MG63 (cell line): ENCODE data around the gene CCL15. TPM values are rescaled to one million over a fixed set of nuclear protein-coding genes. Genes with fewer than 3 reads are reported as not detected.
"Not testable (repeated sequence)": the region's sequence is repeated elsewhere in the genome, so short reads cannot be mapped to it uniquely, and the experiment has no call there.

Experiments
- DNase-seq: peaks from one replicate; pipeline ENCODE4 v3.0.0-alpha.2; 2020
- H3K27me3 ChIP-seq: fragments of 250-450 bp; sonication (Bioruptor Pico); 2 replicates; pipeline ENCODE4 v1.5.1; 2020; ENCODE audit warnings: mild to moderate bottlenecking, moderate library complexity
- H3K36me3 ChIP-seq: fragments of 250-450 bp; sonication (Bioruptor Pico); 2 replicates; pipeline ENCODE4 v1.5.1; 2020; ENCODE audit warnings: mild to moderate bottlenecking, moderate library complexity
- H3K4me3 ChIP-seq: fragments of 250-450 bp; sonication (Bioruptor Pico); 2 replicates; pipeline ENCODE4 v1.5.1; 2020; ENCODE audit warnings: mild to moderate bottlenecking, moderate library complexity
- H3K9me3 ChIP-seq: fragments of 250-450 bp; sonication (Bioruptor Pico); 2 replicates; pipeline ENCODE4 v1.5.1; 2020; ENCODE audit warnings: mild to moderate bottlenecking, moderate library complexity
- total RNA-seq: library from RNA; depleted of rRNA; stranded (reverse); fragments of >200 nt; shearing (Covaris generic); gene quantifications from 2 replicates; pipeline ENCODE4 v1.2.3, GENCODE V29; 2014; ENCODE audit warnings: low replicate concordance; rRNA removed

CCL15 gene, protein sequence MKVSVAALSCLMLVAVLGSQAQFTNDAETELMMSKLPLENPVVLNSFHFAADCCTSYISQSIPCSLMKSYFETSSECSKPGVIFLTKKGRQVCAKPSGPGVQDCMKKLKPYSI
- not detected in 2 replicates for total RNA-seq

- Histone ChIP-seq H3K9me3 (no peaks in the 10 kb centered on the region), H3K27me3 (peaks cover 6% of the 10 kb centered on the region), H3K4me3 (no peak within 1 kb of the TSS), H3K36me3 (no peaks in the 10 kb centered on the region)
- no peak for DNase-seq
These were observed at the start of gene CCL15 for GRCh38 chr17:36001110-36001771. TSS of gene CCL15 (minus strand) at chr17:36001553. CDS start at chr17:36001492, 61 bp downstream.

GRCh38 chr17:36049643-36050042 lies 48.3 kb upstream of the CCL15 start:
- peaks cover 7% of the 10 kb centered on the region for H3K27me3 ChIP-seq
- H3K4me3 ChIP-seq = no peak overlapping the region
- no peak for DNase-seq

DNA sequence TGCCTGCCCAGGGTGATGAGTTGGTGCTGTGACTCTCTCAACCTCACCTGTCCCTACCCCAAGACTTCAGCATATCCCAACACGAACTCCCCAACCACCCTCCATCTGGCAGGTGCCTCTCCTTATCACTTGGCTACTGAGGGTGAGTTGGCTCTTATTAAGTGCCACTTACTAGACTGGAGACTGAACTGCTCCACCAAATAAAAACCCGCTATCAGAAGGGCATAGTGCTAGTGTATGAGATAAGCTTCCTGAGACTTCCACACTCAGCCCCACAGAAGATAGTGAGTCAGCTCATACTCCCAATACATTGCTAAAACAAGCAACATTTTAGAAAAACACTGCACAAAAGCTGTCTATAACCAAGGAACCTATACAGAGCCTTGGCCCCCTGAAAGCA lies 46.7 kb upstream of the CCL15 start:
- H3K36me3 ChIP-seq = no peaks in the 10 kb centered on the region
- peaks cover 5% of the 10 kb centered on the region for H3K27me3 ChIP-seq
- no peak for DNase-seq
- H3K9me3 ChIP-seq = peaks cover 10% of the 10 kb centered on the region
- H3K4me3 ChIP-seq = no peak overlapping the region

More at GRCh38 chr17:36049643-36050042, 48.3 kb upstream of the CCL15 start:
- H3K9me3 ChIP-seq = peaks cover 10% of the 10 kb centered on the region
- H3K36me3 ChIP-seq = no peaks in the 10 kb centered on the region

GRCh38 chr17:36036235-36036634 lies 34.9 kb upstream of the CCL15 start:
- no peaks in the 10 kb centered on the region for H3K36me3 ChIP-seq
- H3K9me3 ChIP-seq = no peaks in the 10 kb centered on the region
- peaks cover 6% of the 10 kb centered on the region; the same call in 1 of the 2 replicates for H3K27me3 ChIP-seq
- no peak for DNase-seq
- H3K4me3 ChIP-seq = no peak overlapping the region

DNA sequence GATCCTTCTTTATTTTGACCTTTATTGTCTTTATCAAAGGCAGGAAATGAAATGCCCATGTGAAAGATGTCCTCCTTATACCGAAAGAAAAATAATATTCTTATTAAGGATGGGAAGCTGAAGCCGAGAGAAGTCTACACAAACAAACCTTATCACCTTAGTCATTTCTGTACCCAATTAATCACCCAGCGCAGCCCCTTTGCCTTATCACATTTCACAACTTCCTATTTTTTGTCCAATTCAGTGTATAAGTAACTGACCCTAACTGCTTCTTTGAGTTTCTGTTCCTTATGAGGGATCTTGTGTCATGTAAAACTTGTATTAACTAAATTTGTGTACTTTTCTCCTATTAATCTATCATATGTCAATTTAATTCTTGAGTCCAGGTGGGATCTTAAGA lies 32.8 kb upstream of the CCL15 start:
- H3K4me3 ChIP-seq = no peak overlapping the region
- peaks cover 6% of the 10 kb centered on the region; the same call in 1 of the 2 replicates for H3K27me3 ChIP-seq
- no peaks in the 10 kb centered on the region for H3K9me3 ChIP-seq
- no peaks in the 10 kb centered on the region for H3K36me3 ChIP-seq
- no peak for DNase-seq

GRCh38 chr17:36030956-36031355 lies 29.6 kb upstream of the CCL15 start:
- H3K4me3 ChIP-seq = no peak overlapping the region
- no peaks in the 10 kb centered on the region for H3K36me3 ChIP-seq
- peaks cover 6% of the 10 kb centered on the region; the same call in 1 of the 2 replicates for H3K27me3 ChIP-seq

GRCh38 chr17:36027761-36028160 lies 26.4 kb upstream of the CCL15 start:
- no peaks in the 10 kb centered on the region for H3K36me3 ChIP-seq
- DNase-seq = no peak
- H3K9me3 ChIP-seq = no peaks in the 10 kb centered on the region
- no peak overlapping the region for H3K4me3 ChIP-seq
- H3K27me3 ChIP-seq = 0 out of 2 replicates have a peak, but pooled peaks cover 5% of the 10 kb centered on the region

More at GRCh38 chr17:36030956-36031355, 29.6 kb upstream of the CCL15 start:
- no peak for DNase-seq
- no peaks in the 10 kb centered on the region for H3K9me3 ChIP-seq

DNA sequence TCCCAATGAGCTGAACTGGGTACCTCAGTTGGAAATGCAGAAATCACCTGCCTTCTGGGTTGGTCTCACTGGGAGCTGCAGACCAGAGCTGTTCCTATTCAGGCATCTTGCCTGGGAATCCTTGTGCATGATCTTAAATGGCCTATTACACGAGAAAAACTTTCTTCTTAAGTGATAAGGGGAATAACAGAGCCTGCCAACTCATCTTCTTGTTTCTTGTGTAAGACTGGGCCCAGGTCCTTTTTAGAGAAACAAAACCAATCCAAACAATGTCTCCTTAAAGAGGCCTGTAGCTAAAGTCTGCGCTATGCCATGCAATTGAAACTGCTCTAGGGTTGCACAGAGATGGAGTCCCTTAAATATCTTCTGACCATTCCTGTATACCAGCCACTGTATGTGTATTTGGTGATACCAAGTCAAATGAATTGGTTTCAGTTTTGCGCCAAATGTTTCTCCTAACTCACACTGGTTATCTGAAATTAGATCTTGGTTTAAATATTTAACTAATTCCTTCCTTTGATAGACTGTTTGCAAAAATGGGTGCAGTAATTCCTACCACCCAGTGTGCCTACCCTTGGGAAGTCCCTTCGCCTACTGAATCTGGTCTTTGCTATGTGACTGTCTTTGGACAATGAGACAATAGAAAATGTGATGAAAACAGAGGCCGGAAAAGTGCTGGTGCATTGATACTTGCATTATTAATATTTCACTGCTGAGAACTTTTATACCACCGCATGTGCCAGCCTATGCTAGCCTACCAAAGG lies 22.9 kb upstream of the CCL15 start:
- no peak for DNase-seq
- peaks cover 14% of the 10 kb centered on the region for H3K27me3 ChIP-seq
- H3K4me3 ChIP-seq = no peak overlapping the region
- no peaks in the 10 kb centered on the region for H3K9me3 ChIP-seq
- no peaks in the 10 kb centered on the region for H3K36me3 ChIP-seq

DNA sequence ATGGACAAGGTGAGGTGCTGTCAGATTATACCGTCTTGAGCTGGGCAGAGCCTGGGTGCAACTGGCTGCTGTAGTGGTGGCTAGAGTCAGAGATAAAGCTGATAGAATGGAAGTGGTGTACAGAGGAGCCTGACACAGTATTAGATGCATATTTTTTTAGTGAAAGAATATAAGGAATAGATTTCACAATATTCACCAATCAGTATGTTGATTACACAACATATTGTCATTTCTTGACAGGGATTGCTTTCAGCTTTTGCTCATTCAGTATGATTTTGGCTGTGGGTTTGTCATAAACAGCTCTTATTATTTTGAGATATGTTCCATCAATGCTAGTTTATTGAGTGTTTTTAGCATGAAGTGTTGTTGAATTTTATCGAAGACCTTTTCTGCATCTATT lies 18.1 kb upstream of the CCL15 start:
- Histone ChIP-seq H3K4me3 (no peak overlapping the region), H3K36me3 (no peaks in the 10 kb centered on the region), H3K9me3 (no peaks in the 10 kb centered on the region), H3K27me3 (peaks cover 16% of the 10 kb centered on the region)
- no peak for DNase-seq

DNA sequence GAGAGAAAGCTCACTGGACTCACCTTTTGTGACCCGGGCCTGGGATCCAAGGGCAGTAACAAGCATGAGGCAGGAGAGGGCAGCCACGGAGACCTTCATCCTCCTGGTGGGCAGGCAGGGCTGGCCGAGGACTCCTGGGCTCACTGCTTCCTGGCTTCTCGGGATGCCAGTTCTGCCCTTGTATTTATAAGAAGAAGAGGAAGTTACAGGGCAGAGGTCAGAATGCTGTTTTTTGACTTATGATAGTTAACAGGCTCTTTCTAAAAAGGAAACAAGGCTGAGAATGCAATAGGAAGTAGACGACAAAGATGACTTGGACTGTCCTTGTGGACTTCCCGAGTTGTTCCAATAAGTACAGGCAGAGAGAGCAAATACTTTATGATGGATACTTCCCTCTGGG lies 16.4 kb upstream of the CCL15 start, which contains the start of gene CCL23:
CCL23 (minus strand) TSS at position 174 of the 400 bp plus-strand sequence; CDS start at position 99, 75 bp downstream.
- no peak for DNase-seq
- no peaks in the 10 kb centered on the region for H3K9me3 ChIP-seq
- H3K36me3 ChIP-seq = no peaks in the 10 kb centered on the region
- peaks cover 16% of the 10 kb centered on the region for H3K27me3 ChIP-seq
- H3K4me3 ChIP-seq = no peak within 1 kb of the TSS

- Histone ChIP-seq H3K9me3 (no peaks in the 10 kb centered on the region), H3K36me3 (no peaks in the 10 kb centered on the region), H3K27me3 (peaks cover 14% of the 10 kb centered on the region), H3K4me3 (no peak overlapping the region)
- DNase-seq = no peak
These were observed 15.2 kb upstream of the CCL15 start for GRCh38 chr17:36016555-36016954.

DNA sequence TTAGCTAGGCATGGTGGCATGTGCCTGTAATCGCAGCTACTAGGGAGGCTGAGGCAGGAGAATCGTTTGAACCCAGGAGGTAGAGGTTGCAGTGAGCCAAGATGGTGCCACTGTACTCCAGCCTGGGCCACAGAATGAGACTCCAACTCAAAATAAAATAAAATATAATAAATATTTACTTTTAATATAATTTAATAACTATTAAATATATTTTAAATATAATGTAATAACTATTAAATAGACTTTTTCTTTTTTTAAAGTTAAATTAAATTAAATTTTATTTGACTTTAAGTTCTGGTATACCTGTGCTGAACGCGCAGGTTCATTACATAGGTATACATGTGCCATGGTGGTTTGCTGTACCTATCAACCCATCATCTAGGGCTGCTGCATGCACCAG lies 14.5 kb upstream of the CCL15 start:
- DNase-seq, H3K4me3 ChIP-seq, H3K36me3 ChIP-seq, H3K9me3 ChIP-seq: not testable (repeated sequence)
- H3K27me3 ChIP-seq = peaks cover 12% of the 10 kb centered on the region

DNA sequence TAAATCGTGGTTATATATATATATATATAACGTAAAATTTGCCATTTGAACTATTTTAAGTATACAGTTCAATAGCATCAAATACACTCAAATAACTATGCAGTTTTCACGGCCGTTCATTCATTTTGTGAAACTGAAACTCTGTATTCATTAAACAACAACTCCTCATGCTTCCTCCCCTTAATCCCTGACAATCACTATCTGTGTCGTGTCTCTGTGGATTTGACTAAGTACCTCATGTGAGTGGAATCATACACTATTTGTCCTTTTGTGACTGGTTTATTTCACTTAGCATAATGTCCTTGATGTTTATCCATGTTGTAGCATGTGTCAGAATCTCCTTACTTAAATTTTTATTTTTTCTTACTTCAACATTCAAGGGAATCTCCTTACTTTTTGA lies 13.6 kb upstream of the CCL15 start:
- Histone ChIP-seq H3K27me3 (peaks cover 6% of the 10 kb centered on the region; the same call in 1 of the 2 replicates), H3K36me3 (no peaks in the 10 kb centered on the region), H3K9me3 (no peaks in the 10 kb centered on the region; the same call in 1 of the 2 replicates), H3K4me3 (no peak overlapping the region)
- DNase-seq = no peak

GRCh38 chr17:36011201-36011600 lies 9.8 kb upstream of the CCL15 start:
- no peak for DNase-seq
- no peaks in the 10 kb centered on the region for H3K27me3 ChIP-seq
- no peaks in the 10 kb centered on the region for H3K36me3 ChIP-seq
- peaks cover 5% of the 10 kb centered on the region for H3K9me3 ChIP-seq
- no peak overlapping the region for H3K4me3 ChIP-seq

DNA sequence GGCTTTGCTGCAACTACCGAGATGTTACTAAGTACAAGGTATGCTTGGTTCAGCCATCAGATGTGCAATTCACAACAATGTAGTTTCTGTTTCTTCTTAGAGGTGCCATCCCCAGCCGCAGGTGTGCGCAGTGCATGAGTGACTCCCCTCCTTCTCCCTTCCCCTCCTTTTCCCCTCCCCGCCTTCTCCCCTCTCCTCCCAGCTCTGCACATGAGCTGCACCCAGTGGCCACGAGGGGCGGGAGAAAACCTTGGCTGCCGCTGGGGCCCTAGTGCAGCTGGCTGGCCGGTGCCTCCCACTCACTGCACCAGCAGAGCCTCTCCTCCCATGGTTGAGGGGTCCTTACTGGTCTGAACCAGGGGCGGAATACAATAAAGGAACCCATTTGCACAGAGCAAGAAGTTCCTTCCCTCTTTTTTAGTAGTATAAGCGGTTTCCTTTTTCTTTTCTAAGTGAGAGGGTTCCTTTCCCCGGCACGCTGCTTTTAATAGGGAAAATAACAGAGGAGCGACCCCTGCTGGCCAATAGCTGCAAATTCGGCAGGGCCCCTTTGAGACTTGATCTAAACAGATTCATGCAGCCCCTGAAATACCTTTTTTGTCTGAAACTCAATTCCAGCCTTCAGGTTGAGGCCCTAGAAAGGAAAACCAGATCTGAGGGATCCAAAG lies 7.8 kb upstream of the CCL15 start:
- Histone ChIP-seq H3K9me3 (peaks cover 5% of the 10 kb centered on the region), H3K36me3 (no peaks in the 10 kb centered on the region), H3K27me3 (no peaks in the 10 kb centered on the region), H3K4me3 (no peak overlapping the region)
- no peak for DNase-seq

DNA sequence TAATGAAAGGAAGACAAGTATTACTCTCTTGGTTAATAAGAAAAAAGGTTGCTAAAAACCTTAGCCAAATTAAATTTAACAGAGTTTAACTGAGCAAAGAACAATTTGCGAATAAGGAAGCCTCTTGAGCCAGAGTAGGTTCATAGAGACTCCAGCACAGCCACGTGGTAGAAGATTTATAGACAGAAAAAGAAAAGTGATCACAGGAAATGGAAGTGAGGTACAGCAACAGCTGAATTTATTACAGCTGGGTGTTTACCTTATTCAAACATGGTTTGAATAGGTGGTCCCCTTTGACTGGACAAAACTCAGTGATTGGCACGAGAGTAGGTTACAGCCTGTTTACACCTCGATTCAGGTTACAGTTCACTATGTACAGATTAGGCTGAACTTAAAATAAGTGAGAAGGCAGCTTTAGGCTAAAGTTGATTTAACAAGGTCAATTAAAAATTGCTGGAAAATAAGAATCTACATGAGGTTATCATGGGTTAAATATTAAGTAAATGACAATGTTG lies 3.3 kb upstream of the CCL15 start:
- Histone ChIP-seq H3K36me3 (no peaks in the 10 kb centered on the region), H3K4me3 (no peak overlapping the region), H3K27me3 (no peaks in the 10 kb centered on the region), H3K9me3 (peaks cover 4% of the 10 kb centered on the region)
- no peak for DNase-seq

GRCh38 chr17:36002631-36003030 lies 1.3 kb upstream of the CCL15 start:
- Histone ChIP-seq H3K27me3 (no peaks in the 10 kb centered on the region), H3K36me3 (no peaks in the 10 kb centered on the region), H3K4me3 (no peak overlapping the region), H3K9me3 (no peaks in the 10 kb centered on the region)
- DNase-seq = no peak
